Smooth muscle cell (in vitro differentiated cells): ENCODE results near the gene PPP2R2D. TPM values are rescaled to one million over a fixed set of nuclear protein-coding genes. Genes with fewer than 3 reads are reported as not detected.

Source experiments
- DNase-seq: peaks from one replicate; lab custom pipeline; 2025; ENCODE audit not compliant: unreplicated experiment; lab: John Stamatoyannopoulos, UW
- H2AFZ ChIP-seq: fragments of 200-600 bp; sonication (generic); 2 replicates; pipeline ENCODE4 v1.6.0; 2016; ENCODE audit warnings: antibody characterized with exemption, low read depth, mild to moderate bottlenecking
- H3F3A ChIP-seq: fragments of 200-600 bp; sonication (generic); 2 replicates; pipeline ENCODE4 v1.6.0; 2017; ENCODE audit warnings: antibody characterized with exemption, low read depth
- H3K27ac ChIP-seq: fragments of 200-600 bp; sonication (generic); 2 replicates; pipeline ENCODE4 v1.5.1; 2016; ENCODE audit warnings: low read depth, mild to moderate bottlenecking
- H3K27me3 ChIP-seq: fragments of 200-600 bp; sonication (generic); 2 replicates; pipeline ENCODE4 v1.6.1; 2016; ENCODE audit warnings: low read depth, mild to moderate bottlenecking
- H3K36me3 ChIP-seq: fragments of 200-600 bp; sonication (generic); 2 replicates; pipeline ENCODE4 v1.5.1; 2016; ENCODE audit warnings: low read depth
- H3K4me1 ChIP-seq: fragments of 200-600 bp; sonication (generic); 2 replicates; pipeline ENCODE4 v1.5.1; 2016; ENCODE audit warnings: low read depth
- H3K4me2 ChIP-seq: fragments of 200-600 bp; sonication (generic); 2 replicates; pipeline ENCODE4 v1.6.0; 2016; ENCODE audit warnings: mild to moderate bottlenecking
- H3K4me3 ChIP-seq: fragments of 200-600 bp; sonication (generic); 2 replicates; pipeline ENCODE4 v1.5.1; 2016; ENCODE audit warnings: mild to moderate bottlenecking
- H3K79me2 ChIP-seq: fragments of 200-600 bp; sonication (generic); 2 replicates; pipeline ENCODE4 v1.6.0; 2016; ENCODE audit warnings: low read depth, mild to moderate bottlenecking
- H3K9ac ChIP-seq: fragments of 200-600 bp; sonication (generic); 2 replicates; pipeline ENCODE4 v1.6.0; 2016; ENCODE audit warnings: low read depth
- H3K9me3 ChIP-seq: fragments of 200-600 bp; sonication (generic); replicated peaks from 2 replicates; pipeline ENCODE4 v1.5.1; 2016; ENCODE audit warnings: low read depth
- H4K20me1 ChIP-seq: fragments of 200-600 bp; sonication (generic); 2 replicates; pipeline ENCODE4 v1.6.0; 2016; ENCODE audit warnings: low read depth
- CTCF ChIP-seq: fragments of 200-600 bp; sonication (generic); IDR thresholded peaks from 2 replicates; pipeline ENCODE4 v1.5.1; 2017; ENCODE audit warnings: borderline replicate concordance, mild to moderate bottlenecking, antibody characterized with exemption; ENCODE audit not compliant: insufficient read depth, poor library complexity, severe bottlenecking
- WGBS: methylation state at CpG from one replicate; pipeline ENCODE4 v1.1.7; 2016; ENCODE audit warnings: low lambda C conversion rate; 5-methylcytosine and 5-hydroxymethylcytosine counted together
- polyA plus RNA-seq: library from polyadenylated mRNA; unstranded; fragments of >200 nt; fragmentation: Nextera tagmentation; extraction: Ambion mirVana; gene quantifications from 2 replicates; pipeline ENCODE4 v1.2.1, GENCODE V29; 2016
- total RNA-seq: library from RNA; depleted of rRNA; stranded (reverse); fragments of >200 nt; gene quantifications from 2 replicates; pipeline ENCODE4 v1.2.3, GENCODE V29; 2014

PPP2R2D gene
- total and polyA plus RNA-seq, 2 experiments from 2014 or later = 22.5 to 27.1 TPM

GRCh38 chr10:131920151-131920550, 19.3 kb downstream of the PPP2R2D start:
- H3K4me2 ChIP-seq = no peak overlapping the region
- TF ChIP-seq CTCF = no peak
- 85% methylated on average over 11 of the region's 11 CpGs for WGBS
- no peaks in the 10 kb centered on the region for H3K36me3 ChIP-seq
- no peak overlapping the region for H3K4me3 ChIP-seq
- H4K20me1 ChIP-seq = peaks cover 80% of the 10 kb centered on the region
- no peaks in the 10 kb centered on the region for H3K9me3 ChIP-seq
- no peaks in the 10 kb centered on the region for H3K27me3 ChIP-seq
- H3K9ac ChIP-seq = no peak overlapping the region
- no peak for DNase-seq
- H3K27ac ChIP-seq = no peak overlapping the region
- no peak overlapping the region for H2AFZ ChIP-seq
- H3K4me1 ChIP-seq = no peaks in the 10 kb centered on the region
- peaks cover 68% of the 10 kb centered on the region for H3K79me2 ChIP-seq
- H3F3A ChIP-seq = no peaks in the 10 kb centered on the region

DNA sequence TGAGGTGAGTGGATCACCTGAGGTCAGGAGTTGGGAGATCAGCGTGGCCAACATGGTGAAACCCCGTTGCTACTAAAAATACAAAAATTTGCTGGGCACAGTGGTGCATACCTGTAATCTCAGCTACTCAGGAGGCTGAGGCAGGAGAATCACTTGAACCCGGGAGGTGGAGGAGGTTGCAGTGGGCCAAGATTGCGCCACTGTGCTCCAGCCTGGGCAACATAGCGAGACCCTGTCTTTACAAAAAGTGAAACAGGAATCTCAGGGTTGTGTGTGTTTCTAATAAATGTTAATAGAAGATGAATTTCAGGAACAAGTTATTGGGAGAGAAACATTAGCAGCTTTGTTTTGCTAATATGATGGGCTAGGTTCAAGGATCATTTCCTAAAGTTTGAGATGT, 19.9 kb downstream of the PPP2R2D start:
- no peak overlapping the region for H3K9ac ChIP-seq
- peaks cover 3% of the 10 kb centered on the region for H3K9me3 ChIP-seq
- no peak for TF ChIP-seq CTCF
- 87% methylated on average over 5 of the region's 5 CpGs for WGBS
- H3F3A ChIP-seq = no peaks in the 10 kb centered on the region
- H3K27ac ChIP-seq = no peak overlapping the region
- no peak overlapping the region for H3K4me3 ChIP-seq
- peaks cover 68% of the 10 kb centered on the region for H3K79me2 ChIP-seq
- DNase-seq = no peak
- H3K27me3 ChIP-seq = no peaks in the 10 kb centered on the region
- H2AFZ ChIP-seq = no peak overlapping the region
- no peak overlapping the region for H3K4me2 ChIP-seq
- peaks cover 80% of the 10 kb centered on the region for H4K20me1 ChIP-seq
- no peaks in the 10 kb centered on the region for H3K4me1 ChIP-seq
- no peaks in the 10 kb centered on the region for H3K36me3 ChIP-seq

- Histone ChIP-seq H3K9me3 (peaks cover 3% of the 10 kb centered on the region), H3K27ac (no peak overlapping the region), H3K27me3 (no peaks in the 10 kb centered on the region), H3K4me3 (no peak overlapping the region), H3K4me2 (no peak overlapping the region), H3K36me3 (no peaks in the 10 kb centered on the region), H3K4me1 (no peaks in the 10 kb centered on the region), H3K9ac (no peak overlapping the region), H3F3A (peaks cover under 1% of the 10 kb centered on the region), H3K79me2 (peaks cover 68% of the 10 kb centered on the region), H2AFZ (no peak overlapping the region), H4K20me1 (peaks cover 80% of the 10 kb centered on the region)
- 73% methylated on average over 8 of the region's 8 CpGs for WGBS
- no peak for DNase-seq
- TF ChIP-seq CTCF = no peak
Observed at GRCh38 chr10:131921184-131921583, 20.4 kb downstream of the PPP2R2D start.

GRCh38 chr10:131923038-131923756, 22.4 kb downstream of the PPP2R2D start:
- no peaks in the 10 kb centered on the region for H3K36me3 ChIP-seq
- no peak for TF ChIP-seq CTCF
- H3K79me2 ChIP-seq = peaks cover 78% of the 10 kb centered on the region
- no peak overlapping the region for H2AFZ ChIP-seq
- WGBS = 93% methylated on average over 11 of the region's 11 CpGs
- no peak overlapping the region for H3K9ac ChIP-seq
- no peak overlapping the region for H3K27ac ChIP-seq
- H3K27me3 ChIP-seq = no peaks in the 10 kb centered on the region
- H3K4me2 ChIP-seq = no peak overlapping the region
- peaks cover 3% of the 10 kb centered on the region for H3K9me3 ChIP-seq
- H3F3A ChIP-seq = peaks cover 6% of the 10 kb centered on the region
- DNase-seq = no peak
- no peaks in the 10 kb centered on the region for H3K4me1 ChIP-seq
- H4K20me1 ChIP-seq = peaks cover 91% of the 10 kb centered on the region
- H3K4me3 ChIP-seq = no peak overlapping the region
